Ammon's horn (tissue), 1 donor: ENCODE measurements around the gene FXN.
A peak's percentile ranks its signal among the peaks of the same experiment; 100 is the strongest.

Experiments used
- DNase-seq: peaks from one replicate; pipeline ENCODE4 v3.0.0-alpha.2; 2016; ENCODE audit warnings: low spot score

The FXN gene

GRCh38 chr9:69143291-69143690 is 107.7 kb downstream of the FXN start:
- DNase-seq, result no peak

GRCh38 chr9:69145144-69145715 is 109.7 kb downstream of the FXN start:
- no peak for DNase-seq

DNA sequence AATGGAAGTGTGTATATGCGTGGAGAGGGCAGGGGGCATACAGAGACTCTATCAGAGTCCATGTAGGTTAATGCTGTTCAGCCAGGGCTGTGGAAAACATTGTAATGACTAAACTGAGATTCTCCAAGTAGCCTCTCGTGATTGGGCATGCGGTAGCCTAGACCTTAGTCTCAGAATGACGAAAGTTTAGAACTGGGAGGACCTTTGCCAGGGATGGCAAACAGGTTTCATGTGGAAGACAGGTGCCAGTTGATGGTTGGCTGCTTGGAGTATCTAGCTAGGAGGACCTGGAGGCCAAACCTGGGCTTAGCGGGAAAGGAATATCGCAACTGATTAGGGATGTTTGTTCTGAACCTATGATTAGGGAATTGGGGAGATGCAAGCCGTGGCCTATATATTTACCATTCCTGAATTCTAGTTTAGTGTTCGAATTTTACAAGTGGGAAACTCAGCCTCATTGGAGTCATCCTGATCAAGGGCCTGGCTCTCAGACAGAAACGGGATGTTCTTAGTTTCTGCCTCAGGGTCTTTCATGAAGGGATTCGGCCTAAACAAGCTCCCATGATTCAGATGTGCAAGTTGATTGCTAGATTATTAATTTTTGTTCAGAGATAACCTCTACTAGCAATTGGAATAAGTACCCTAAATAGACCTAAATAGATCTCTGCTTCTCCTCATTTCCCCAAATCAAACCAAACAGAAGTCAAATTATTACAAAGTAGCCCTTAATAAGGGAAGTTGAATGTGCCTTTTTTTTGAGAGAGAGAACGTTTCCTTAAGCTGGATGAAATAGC is 111.7 kb downstream of the FXN start:
- DNase-seq, result no peak

- DNase-seq, result peak; percentile 42
These were observed 113.8 kb downstream of the FXN start for GRCh38 chr9:69149321-69149807.
